CD1c-positive myeloid dendritic cell (primary cell): ENCODE measurements around the gene OR12D1.
"Not testable (repeated sequence)": the region's sequence is repeated elsewhere in the genome, so short reads cannot be mapped to it uniquely, and the experiment has no call there.

ENCODE experiments used
- DNase-seq: peaks from one replicate; pipeline ENCODE4 v3.0.0-alpha.2; 2016; ENCODE audit errors: extremely low spot score

The OR12D1 gene

GRCh38 chr6:29414588-29414987, at the start of gene OR12D1:
TSS of gene OR12D1 (plus strand) at chr6:29414928.
- no peak for DNase-seq

GRCh38 chr6:29368765-29369164, 46.0 kb upstream of the OR12D1 start, which contains the start of gene OR5V1:
TSS of gene OR5V1 (minus strand) at chr6:29368865. CDS start at chr6:29356195, 12,670 bp downstream.
- no peak for DNase-seq

DNA sequence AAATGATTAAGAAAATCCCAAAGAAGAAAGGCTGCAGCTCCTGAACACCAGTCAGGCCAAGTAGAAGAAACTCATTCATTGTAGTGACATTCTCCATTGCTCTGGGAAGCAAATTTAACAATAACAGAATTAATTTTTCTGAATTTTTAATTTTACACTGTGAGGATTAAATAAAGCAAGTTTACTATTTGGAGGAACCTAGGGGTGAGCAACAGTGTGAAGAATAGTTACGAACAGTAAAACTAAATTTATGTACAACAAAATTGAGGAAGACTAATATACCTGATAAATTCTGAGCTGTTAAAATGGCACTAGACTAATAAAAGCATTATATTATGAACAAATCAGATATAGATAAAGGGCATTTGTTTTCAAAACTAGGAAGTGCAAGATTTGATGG, 39.5 kb upstream of the OR12D1 start, which contains the start of gene OR12D3:
Gene OR12D3 (minus strand): TSS at position 101 of the 400 bp plus-strand sequence. CDS start 4 bp downstream, at position 97.
- DNase-seq: no peak

DNA sequence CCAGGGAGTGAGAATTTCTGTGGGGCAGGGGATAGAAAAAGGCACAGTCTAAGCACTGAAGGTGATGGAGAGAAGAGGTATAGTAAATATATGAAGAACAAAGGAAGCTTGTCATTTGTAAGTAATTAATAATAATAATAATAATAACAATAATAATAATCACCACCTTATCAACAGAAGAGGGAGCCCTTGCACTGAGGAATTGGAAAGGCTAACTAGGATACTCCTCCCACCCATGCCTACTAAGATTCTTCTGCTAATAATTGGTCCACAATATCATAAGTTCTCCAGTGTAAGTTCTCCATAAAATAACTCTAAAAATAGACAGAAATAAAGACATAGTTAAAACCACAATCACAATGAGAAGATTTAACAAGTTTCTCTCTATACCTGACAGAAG, 38.7 kb upstream of the OR12D1 start:
- no peak for DNase-seq

DNA sequence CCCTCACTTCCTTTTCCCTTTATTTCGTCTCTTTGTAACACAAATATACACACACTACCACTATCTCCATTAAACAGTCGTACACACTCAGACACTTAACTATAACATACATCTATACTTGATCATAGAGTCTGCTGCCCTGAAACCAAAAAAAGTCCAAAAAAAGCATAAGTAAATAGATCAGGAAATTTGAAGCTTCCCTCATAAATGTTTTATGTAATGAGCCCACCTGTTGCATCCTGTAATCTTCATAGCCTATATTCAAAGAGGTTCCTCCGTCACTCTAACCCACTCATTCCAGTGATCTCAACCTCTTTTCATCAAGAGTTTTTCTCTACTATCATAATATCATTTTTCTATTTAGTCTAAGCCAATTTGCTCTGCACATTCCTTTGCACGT, 26.2 kb upstream of the OR12D1 start:
- DNase-seq: no peak

DNA sequence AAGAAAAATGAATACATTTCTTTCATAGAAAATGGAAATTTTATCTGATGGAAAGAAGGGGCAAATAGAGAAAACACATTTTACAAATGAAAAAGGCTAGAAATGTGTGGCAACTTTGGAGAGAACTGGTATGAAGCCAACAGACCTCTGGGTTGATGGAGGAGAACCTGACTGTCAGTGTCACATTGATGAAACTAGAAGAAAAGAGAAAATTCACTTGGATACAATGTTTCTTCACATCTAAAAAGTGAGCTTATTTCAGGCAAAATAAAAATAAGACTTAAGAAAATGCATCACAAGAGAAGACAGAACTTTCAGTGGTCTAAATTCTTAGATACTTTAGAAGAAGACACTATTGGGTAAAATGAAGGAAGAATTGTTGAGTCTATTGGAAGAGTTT, 19.4 kb upstream of the OR12D1 start, which contains the start of gene OR12D2:
Gene OR12D2 (plus strand): TSS at position 301 of the 400 bp plus-strand sequence. CDS start 1,069 bp downstream, outside the sequence.
- no peak for DNase-seq

GRCh38 chr6:29399525-29399924, 15.2 kb upstream of the OR12D1 start:
- DNase-seq: no peak

GRCh38 chr6:29403801-29404200, 10.9 kb upstream of the OR12D1 start:
- no peak for DNase-seq

- no peak for DNase-seq
Measured at GRCh38 chr6:29419516-29419915, 4.8 kb downstream of the OR12D1 start.

- no peak for DNase-seq
Measured at GRCh38 chr6:29424168-29424567, 9.4 kb downstream of the OR12D1 start.

- no peak for DNase-seq
Measured at GRCh38 chr6:29424575-29424974, 9.8 kb downstream of the OR12D1 start.

GRCh38 chr6:29425075-29425474, 10.3 kb downstream of the OR12D1 start:
- no peak for DNase-seq

DNA sequence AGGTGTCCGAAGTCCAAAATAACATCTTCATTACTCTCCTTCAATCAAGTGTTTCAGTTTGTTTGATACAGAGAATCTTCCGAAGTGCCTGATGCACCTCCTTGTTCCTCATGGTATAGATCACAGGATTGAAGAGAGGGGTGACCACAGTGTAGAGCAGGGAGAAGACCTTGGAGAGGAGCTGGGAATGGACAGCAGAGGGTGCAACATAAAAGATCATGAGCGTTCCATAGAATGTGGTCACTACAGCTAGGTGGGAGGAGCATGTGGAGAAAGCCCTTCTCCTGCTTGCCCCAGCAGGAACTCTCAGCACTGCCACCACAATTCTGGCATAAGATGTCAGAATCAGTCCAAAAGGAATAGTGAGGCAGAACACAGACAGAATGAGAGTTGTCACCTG, 11.9 kb downstream of the OR12D1 start:
- DNase-seq: no peak

DNA sequence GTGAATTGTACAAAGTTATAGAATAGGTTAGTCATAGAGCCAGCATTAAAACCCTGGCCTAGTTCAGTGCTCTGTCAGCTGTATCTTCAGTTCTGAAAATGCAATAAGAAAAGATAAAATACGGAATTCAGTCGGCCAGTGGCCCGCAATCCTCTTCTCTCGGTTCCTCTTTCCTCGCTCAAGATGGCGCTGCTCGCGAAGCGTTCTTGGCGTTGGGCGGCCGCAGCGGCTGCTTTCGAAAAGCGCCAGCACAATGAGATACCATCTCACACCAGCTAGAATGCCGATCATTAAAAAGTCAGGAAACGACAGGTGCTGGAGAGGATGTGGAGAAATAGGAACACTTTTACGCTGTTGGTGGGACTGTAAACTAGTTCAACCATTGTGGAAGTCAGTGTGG, 22.0 kb downstream of the OR12D1 start:
- DNase-seq: not testable (repeated sequence)

DNA sequence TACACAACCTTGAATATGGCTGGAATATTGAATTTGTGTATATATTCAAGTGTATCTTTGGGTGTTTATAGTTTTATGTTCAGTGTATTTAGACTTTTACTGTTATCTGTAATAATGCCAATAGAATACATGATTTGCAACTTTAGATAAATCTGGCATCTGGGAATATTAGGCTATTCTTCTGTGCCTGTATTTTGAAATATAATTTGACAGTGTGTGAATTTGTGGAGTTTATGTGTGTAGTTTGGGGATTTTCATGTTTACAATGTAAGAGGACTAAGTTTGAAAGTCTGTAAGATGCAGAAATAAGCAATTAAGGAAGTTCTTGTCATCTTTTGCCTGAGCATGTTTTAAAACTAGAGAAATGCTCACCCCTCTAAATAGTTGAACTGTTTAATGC, 24.3 kb downstream of the OR12D1 start, which contains the start of gene OR10C1:
Gene OR10C1 (plus strand): TSS at position 301 of the 400 bp plus-strand sequence. CDS start 710 bp downstream, outside the sequence.
- no peak for DNase-seq

GRCh38 chr6:29442719-29443118, 28.0 kb downstream of the OR12D1 start:
- no peak for DNase-seq

GRCh38 chr6:29444031-29444430, 29.3 kb downstream of the OR12D1 start:
- not testable (repeated sequence) for DNase-seq

DNA sequence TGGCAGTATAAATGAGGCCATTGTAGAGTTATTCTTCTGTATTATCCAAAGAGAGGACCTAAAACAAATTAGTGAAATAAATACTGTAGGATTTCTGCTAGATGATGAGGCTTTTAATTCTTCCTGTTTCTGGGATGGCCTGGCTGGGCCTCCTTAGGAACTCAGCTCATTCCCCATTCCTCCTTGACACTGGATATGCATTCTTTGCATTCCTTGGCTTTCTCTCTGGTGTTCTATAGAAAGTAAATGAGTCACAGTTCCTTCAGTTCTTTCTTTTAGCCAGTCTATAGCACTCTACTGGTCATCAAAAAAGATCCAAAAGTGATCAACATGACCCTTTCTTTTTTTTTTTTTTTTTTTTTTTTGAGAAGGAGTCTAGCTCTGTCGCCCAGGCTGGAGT, 32.9 kb downstream of the OR12D1 start:
- no peak for DNase-seq

GRCh38 chr6:29451471-29452193, 36.9 kb downstream of the OR12D1 start:
- DNase-seq: no peak

DNA sequence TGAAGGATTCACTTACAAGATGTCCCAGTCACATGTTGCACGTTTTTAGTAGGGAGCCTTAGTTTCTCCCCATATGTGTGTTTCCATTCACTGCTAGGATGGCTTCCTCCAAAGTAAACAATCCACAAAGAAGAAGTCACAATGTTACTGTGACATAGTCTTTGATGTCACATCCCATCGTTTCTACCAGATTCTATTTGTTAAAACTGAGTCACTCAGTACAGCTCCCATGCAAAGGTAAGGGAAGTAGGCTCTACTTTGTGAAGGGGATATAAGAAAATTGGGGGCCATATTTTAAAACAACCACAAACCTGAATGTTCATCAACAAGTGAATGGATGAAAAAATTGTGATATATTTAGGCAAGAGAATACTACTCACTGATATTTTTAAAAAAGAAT, 42.2 kb downstream of the OR12D1 start, which contains the start of the genes OR11A1 and OR2H1:
Gene OR11A1 (minus strand): TSS at position 101 of the 400 bp plus-strand sequence. CDS start 29,430 bp downstream, outside the sequence.
Gene OR2H1 (plus strand): TSS at position 185 of the 400 bp plus-strand sequence. CDS start 4,615 bp downstream, outside the sequence.
- no peak for DNase-seq

GRCh38 chr6:29461021-29461814, 46.5 kb downstream of the OR12D1 start:
- DNase-seq: no peak

DNA sequence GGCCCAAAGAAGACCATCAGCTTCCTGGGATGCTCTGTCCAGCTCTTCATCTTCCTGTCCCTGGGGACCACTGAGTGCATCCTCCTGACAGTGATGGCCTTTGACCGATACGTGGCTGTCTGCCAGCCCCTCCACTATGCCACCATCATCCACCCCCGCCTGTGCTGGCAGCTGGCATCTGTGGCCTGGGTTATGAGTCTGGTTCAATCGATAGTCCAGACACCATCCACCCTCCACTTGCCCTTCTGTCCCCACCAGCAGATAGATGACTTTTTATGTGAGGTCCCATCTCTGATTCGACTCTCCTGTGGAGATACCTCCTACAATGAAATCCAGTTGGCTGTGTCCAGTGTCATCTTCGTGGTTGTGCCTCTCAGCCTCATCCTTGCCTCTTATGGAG, 47.3 kb downstream of the OR12D1 start:
- no peak for DNase-seq
